Keratinocyte (primary cell): ENCODE measurements around the gene CARD9.

Source experiments
- CTCF ChIP-seq, 3 experiments: IDR thresholded peaks in 1 of 3; conservative IDR thresholded peaks in 1 of 3; optimal IDR thresholded peaks in 1 of 3; 2 replicates in 2 of 3; 3 replicates in 1 of 3; pipeline versions ENCODE3 to v1.5.1; 2011; ENCODE audit warnings: low read length in 3 of 3, mild to moderate bottlenecking in 3 of 3, moderate library complexity in 2 of 3, control low read depth in 1 of 3, inconsistent platforms in 1 of 3; ENCODE audit not compliant: insufficient read depth in 2 of 3; ENCODE audit errors: extremely low read depth in 1 of 3
- EZH2 ChIP-seq: IDR thresholded peaks from one replicate; pipeline ENCODE4 v1.6.1; 2012; ENCODE audit warnings: inconsistent platforms, mild to moderate bottlenecking, low read length, moderate library complexity

- TF ChIP-seq EZH2, result no peak
- TF ChIP-seq CTCF (optimal IDR thresholded peaks at IDR 0.05 in 1 of 3, IDR thresholded peaks at IDR 0.05 in 1 of 3, conservative IDR thresholded peaks at IDR 0.05 in 1 of 3; ENCODE audit: extremely low read depth in 1 of 3, insufficient read depth in 2 of 3, low read length in 3 of 3), result no peak
These were observed 40.9 kb downstream of the CARD9 start for GRCh38 chr9:136332482-136332983.
